AG04450 (cell line): ENCODE results near the gene ERP44. TPM values are rescaled to one million over a fixed set of nuclear protein-coding genes. Genes with fewer than 3 reads are reported as not detected.
"Not testable (repeated sequence)": the region's sequence is repeated elsewhere in the genome, so short reads cannot be mapped to it uniquely, and the experiment has no call there.

Experiments
- CTCF ChIA-PET: fragments of 300-600, 350-600 bp; formaldehyde crosslinking; extraction: SDS; loops from one replicate; lab custom pipeline; 2022; ENCODE audit warnings: antibody characterized with exemption, inconsistent platforms; lab: Charles Lee
- POLR2A ChIA-PET: fragments of 350-600 bp; formaldehyde crosslinking; extraction: SDS; loops from one replicate; lab custom pipeline; 2021; ENCODE audit warnings: antibody characterized with exemption, inconsistent platforms; lab: Yijun Ruan, JAX
- DNase-seq: peaks from one replicate; pipeline ENCODE4 v3.0.0-alpha.2; 2011; ENCODE audit warnings: low read depth, low spot score
- H3K27ac ChIP-seq: one replicate; pipeline ENCODE4 v1.5.1; 2012; ENCODE audit warnings: low read depth, low read length, control low read depth
- H3K27me3 ChIP-seq: one replicate; pipeline ENCODE4 v1.6.0; 2012; ENCODE audit warnings: low read length; ENCODE audit not compliant: control insufficient read depth, insufficient read depth
- H3K4me3 ChIP-seq: 2 replicates; pipeline ENCODE4 v1.5.1; 2011; ENCODE audit warnings: mild to moderate bottlenecking, low read depth, low read length, control low read depth
- H3K9me3 ChIP-seq: 2 replicates; pipeline ENCODE4 v1.5.1; 2012; ENCODE audit warnings: low read length; ENCODE audit not compliant: control insufficient read depth, insufficient read depth
- CTCF ChIP-seq: IDR thresholded peaks from 2 replicates; pipeline ENCODE4 v1.5.1; 2011; ENCODE audit warnings: low read depth, low read length, control low read depth, inconsistent platforms
- polyA plus RNA-seq: library from polyadenylated mRNA; depleted of rRNA; stranded (reverse); fragments of >200 nt; gene quantifications from 2 replicates; pipeline ENCODE4 v1.2.3, GENCODE V29; 2011

ERP44 gene
- polyA plus RNA-seq, 1 experiment = 28.0 TPM

- TF ChIP-seq CTCF = no peak
- Histone ChIP-seq H3K9me3 (no peaks in the 10 kb centered on the region), H3K27me3 (no peaks in the 10 kb centered on the region), H3K4me3 (no peak overlapping the region), H3K27ac (no peak overlapping the region)
- CTCF ChIA-PET = interaction anchor here (1.6 kb wide), 1 partner anchor 504 kb away, joined by 3 read pairs; no protein-coding TSS in a partner anchor
- POLR2A ChIA-PET = interaction anchor here (0.6 kb wide), 1 partner anchor 16 kb away, joined by 3 read pairs; no protein-coding TSS in a partner anchor
- no peak for DNase-seq
Measured at GRCh38 chr9:100096378-100096916, 2.4 kb downstream of the ERP44 start.

- H3K27me3 ChIP-seq, H3K27ac ChIP-seq, DNase-seq, H3K9me3 ChIP-seq, H3K4me3 ChIP-seq, POLR2A ChIA-PET: not testable (repeated sequence)
- CTCF ChIA-PET = interaction anchor here (0.6 kb wide), 1 partner anchor 17 kb away, joined by 3 read pairs; no protein-coding TSS in a partner anchor
Measured at GRCh38 chr9:100094411-100094810, 4.4 kb downstream of the ERP44 start.

GRCh38 chr9:100092066-100092465 lies 6.7 kb downstream of the ERP44 start:
- Histone ChIP-seq H3K9me3 (no peaks in the 10 kb centered on the region), H3K27ac (no peak overlapping the region), H3K27me3 (no peaks in the 10 kb centered on the region), H3K4me3 (no peak overlapping the region)
- ChIA-PET CTCF (no interaction called here), POLR2A (no interaction called here)
- no peak for TF ChIP-seq CTCF
- DNase-seq = no peak

- no peak overlapping the region for H3K4me3 ChIP-seq
- H3K27ac ChIP-seq = no peak overlapping the region
- DNase-seq = no peak
- CTCF ChIA-PET = no interaction called here
- POLR2A ChIA-PET = no interaction called here
- no peaks in the 10 kb centered on the region for H3K27me3 ChIP-seq
- H3K9me3 ChIP-seq = no peaks in the 10 kb centered on the region
- no peak for TF ChIP-seq CTCF
Measured at GRCh38 chr9:100091650-100092049, 7.2 kb downstream of the ERP44 start.

- TF ChIP-seq CTCF = no peak
- no peak overlapping the region for H3K27ac ChIP-seq
- CTCF ChIA-PET = no interaction called here
Measured at GRCh38 chr9:100090880-100091279, 7.9 kb downstream of the ERP44 start.

More at GRCh38 chr9:100090880-100091279, 7.9 kb downstream of the ERP44 start:
- POLR2A ChIA-PET = no interaction called here
- Histone ChIP-seq H3K9me3 (no peaks in the 10 kb centered on the region), H3K4me3 (no peak overlapping the region), H3K27me3 (no peaks in the 10 kb centered on the region)
- no peak for DNase-seq
